ENCODE measurements around the gene PMEPA1. TPM values are rescaled to one million over a fixed set of nuclear protein-coding genes. Genes with fewer than 3 reads are reported as not detected.

The PMEPA1 gene
- total RNA-seq, 2 experiments from 2014 or later = 15.7 to 18.0 TPM

DNA sequence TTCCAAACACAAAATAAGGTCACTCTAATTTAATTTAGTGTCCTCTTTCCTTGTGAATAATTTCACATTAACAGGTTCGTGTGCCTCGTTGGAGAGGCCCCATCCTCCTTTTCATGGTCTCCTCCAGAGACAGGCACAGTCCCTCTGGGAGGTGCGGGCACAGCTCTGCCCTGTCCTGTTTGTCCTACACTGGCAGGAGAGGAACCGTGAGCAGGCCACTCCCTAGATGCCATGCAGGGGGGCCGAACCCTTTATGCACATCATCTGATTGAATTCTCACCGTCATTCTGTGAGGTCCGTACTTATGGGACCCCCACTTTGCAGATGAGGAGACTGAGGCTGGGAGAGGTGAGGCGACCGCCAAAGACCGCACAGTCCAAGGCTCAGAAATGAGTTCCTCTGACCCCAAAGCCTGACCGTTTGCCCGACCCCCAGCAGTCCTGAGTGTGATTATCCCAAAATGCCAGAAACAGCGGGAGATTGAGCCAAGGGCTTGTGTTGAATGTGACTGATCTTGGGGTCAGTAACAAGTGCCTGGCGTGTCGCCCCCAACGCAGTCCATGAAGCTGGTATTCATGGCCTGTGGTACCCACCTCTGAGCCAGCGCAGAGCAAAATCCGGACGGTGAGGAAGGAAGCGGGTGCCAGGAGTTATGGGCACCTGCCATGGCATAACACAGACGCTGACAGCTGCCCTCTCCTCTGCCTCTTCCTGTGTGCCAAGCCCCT, 43.5 kb downstream of the PMEPA1 start:
- no peaks in the 10 kb centered on the region for H3K36me3 Mint-ChIP-seq (ENCODE audit: low read depth)
- no peak for DNase-seq
- H3K4me1 ChIP-seq (ENCODE audit: insufficient read depth, low read length) = no peaks in the 10 kb centered on the region
- H3K4me1 Mint-ChIP-seq (ENCODE audit: low read depth) = no peaks in the 10 kb centered on the region
- H3K9me3 Mint-ChIP-seq = no peaks in the 10 kb centered on the region
- H3K27ac Mint-ChIP-seq = no peak overlapping the region
- no peak overlapping the region for H3K27ac ChIP-seq (ENCODE audit: low read depth in 1 of 2, low read length in 2 of 2)
- no peaks in the 10 kb centered on the region for H3K27me3 ChIP-seq (ENCODE audit: control insufficient read depth in 1 of 2, insufficient read depth in 2 of 2, low read length in 2 of 2)
- ATAC-seq (ENCODE audit: poor library complexity) = no peak
- no peaks in the 10 kb centered on the region for H3K9me3 ChIP-seq (ENCODE audit: control insufficient read depth in 1 of 2, insufficient read depth in 1 of 2, low read length in 2 of 2)
- H3K4me3 Mint-ChIP-seq = no peak overlapping the region
- intact Hi-C loops (cut with DNase I, micrococcal nuclease) = loop anchor here in 1 of 2 experiments (5.0 kb wide), 1 partner anchor 426 kb away; no protein-coding TSS in a partner anchor
- H3K36me3 ChIP-seq (ENCODE audit: insufficient read depth, low read length) = no peaks in the 10 kb centered on the region
- H3K27me3 Mint-ChIP-seq = no peaks in the 10 kb centered on the region
- CTCF ChIA-PET = no interaction called here
- H3K4me3 ChIP-seq (ENCODE audit: low read length) = no peak overlapping the region
- TF ChIP-seq, protein P1, sequence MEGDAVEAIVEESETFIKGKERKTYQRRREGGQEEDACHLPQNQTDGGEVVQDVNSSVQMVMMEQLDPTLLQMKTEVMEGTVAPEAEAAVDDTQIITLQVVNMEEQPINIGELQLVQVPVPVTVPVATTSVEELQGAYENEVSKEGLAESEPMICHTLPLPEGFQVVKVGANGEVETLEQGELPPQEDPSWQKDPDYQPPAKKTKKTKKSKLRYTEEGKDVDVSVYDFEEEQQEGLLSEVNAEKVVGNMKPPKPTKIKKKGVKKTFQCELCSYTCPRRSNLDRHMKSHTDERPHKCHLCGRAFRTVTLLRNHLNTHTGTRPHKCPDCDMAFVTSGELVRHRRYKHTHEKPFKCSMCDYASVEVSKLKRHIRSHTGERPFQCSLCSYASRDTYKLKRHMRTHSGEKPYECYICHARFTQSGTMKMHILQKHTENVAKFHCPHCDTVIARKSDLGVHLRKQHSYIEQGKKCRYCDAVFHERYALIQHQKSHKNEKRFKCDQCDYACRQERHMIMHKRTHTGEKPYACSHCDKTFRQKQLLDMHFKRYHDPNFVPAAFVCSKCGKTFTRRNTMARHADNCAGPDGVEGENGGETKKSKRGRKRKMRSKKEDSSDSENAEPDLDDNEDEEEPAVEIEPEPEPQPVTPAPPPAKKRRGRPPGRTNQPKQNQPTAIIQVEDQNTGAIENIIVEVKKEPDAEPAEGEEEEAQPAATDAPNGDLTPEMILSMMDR (IDR thresholded peaks at IDR 0.05) = no peak
- POLR2A ChIA-PET = no interaction called here

DNA sequence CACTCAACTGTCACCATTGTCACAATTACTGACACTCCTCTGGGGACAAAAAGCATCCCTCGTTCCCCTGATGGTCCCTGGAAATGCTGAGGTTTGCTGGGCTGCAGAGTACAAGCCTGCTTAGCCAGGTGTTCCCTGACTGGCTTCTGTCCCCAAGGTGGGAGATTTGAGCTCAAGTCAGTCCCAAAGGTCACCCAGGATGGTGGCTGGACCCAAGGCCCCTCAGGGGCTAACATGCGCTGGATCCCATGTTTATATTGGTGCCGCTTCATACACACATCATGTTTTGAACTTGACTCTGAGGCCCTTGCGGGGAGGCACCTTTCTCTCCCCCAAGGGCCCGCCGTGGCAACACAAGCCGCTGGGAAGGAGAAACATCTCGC, 44.2 kb downstream of the PMEPA1 start:
- CTCF ChIA-PET = no interaction called here
- no peaks in the 10 kb centered on the region for H3K36me3 ChIP-seq (ENCODE audit: insufficient read depth, low read length)
- no peaks in the 10 kb centered on the region for H3K27me3 ChIP-seq (ENCODE audit: control insufficient read depth in 1 of 2, insufficient read depth in 2 of 2, low read length in 2 of 2)
- no peak overlapping the region for H3K27ac Mint-ChIP-seq
- no peak overlapping the region for H3K4me3 ChIP-seq (ENCODE audit: low read length)
- intact Hi-C loops (cut with DNase I, micrococcal nuclease) = loop anchor here in 1 of 2 experiments (5.0 kb wide), 1 partner anchor 427 kb away; no protein-coding TSS in a partner anchor
- TF ChIP-seq, protein P1 (IDR thresholded peaks at IDR 0.05) = no peak
- ATAC-seq (ENCODE audit: poor library complexity) (no peak), DNase-seq (no peak)
- H3K4me1 Mint-ChIP-seq (ENCODE audit: low read depth) = no peaks in the 10 kb centered on the region
- no peak overlapping the region for H3K27ac ChIP-seq (ENCODE audit: low read depth in 1 of 2, low read length in 2 of 2)
- H3K9me3 ChIP-seq (ENCODE audit: control insufficient read depth in 1 of 2, insufficient read depth in 1 of 2, low read length in 2 of 2) = no peaks in the 10 kb centered on the region
- H3K4me3 Mint-ChIP-seq = no peak overlapping the region
- no peaks in the 10 kb centered on the region for H3K9me3 Mint-ChIP-seq
- POLR2A ChIA-PET = no interaction called here
- no peaks in the 10 kb centered on the region for H3K27me3 Mint-ChIP-seq
- no peaks in the 10 kb centered on the region for H3K36me3 Mint-ChIP-seq (ENCODE audit: low read depth)
- no peaks in the 10 kb centered on the region for H3K4me1 ChIP-seq (ENCODE audit: insufficient read depth, low read length)

DNA sequence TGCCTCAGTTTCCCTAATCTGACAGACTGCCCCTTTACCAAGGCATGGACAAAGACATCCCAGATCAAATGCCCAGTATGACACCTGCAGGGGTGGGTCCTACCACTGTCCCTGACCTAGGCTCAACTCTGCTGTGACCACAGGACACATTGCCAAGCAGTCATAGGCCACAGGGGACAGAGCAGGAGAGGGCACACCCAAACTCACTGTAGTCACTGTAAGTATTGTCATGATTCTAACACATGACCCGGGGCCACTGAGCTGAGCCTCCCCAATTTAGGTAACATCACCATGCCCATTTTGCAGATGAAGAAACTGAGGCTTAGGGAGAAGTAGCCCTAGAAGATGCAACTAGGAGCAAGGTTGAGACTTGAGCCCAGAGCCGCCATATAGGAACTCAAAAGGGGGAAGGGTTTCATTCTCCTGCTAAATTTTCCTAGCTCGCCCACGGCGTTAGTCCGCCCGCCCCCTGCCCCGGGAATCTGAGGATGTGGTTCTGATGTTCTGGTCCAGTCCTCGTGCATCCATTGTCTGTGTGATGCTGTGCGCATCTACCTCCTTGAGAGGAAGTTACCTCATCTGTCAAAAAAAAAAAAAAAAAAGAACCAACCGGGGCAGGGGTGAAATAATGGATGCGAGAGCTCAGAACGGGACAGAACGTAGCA, 44.8 kb downstream of the PMEPA1 start:
- ChIA-PET POLR2A (no interaction called here), CTCF (no interaction called here)
- TF ChIP-seq, protein P1 (IDR thresholded peaks at IDR 0.05) = no peak
- H3K27me3 Mint-ChIP-seq = no peaks in the 10 kb centered on the region
- intact Hi-C loops (cut with DNase I, micrococcal nuclease) = loop anchor here in 1 of 2 experiments (5.0 kb wide), 1 partner anchor 427 kb away; no protein-coding TSS in a partner anchor
- Histone ChIP-seq H3K27me3 (ENCODE audit: control insufficient read depth in 1 of 2, insufficient read depth in 2 of 2, low read length in 2 of 2) (no peaks in the 10 kb centered on the region), H3K4me3 (ENCODE audit: low read length) (no peak overlapping the region), H3K36me3 (ENCODE audit: insufficient read depth, low read length) (no peaks in the 10 kb centered on the region), H3K4me1 (ENCODE audit: insufficient read depth, low read length) (no peaks in the 10 kb centered on the region), H3K27ac (ENCODE audit: low read depth in 1 of 2, low read length in 2 of 2) (no peak overlapping the region), H3K9me3 (ENCODE audit: control insufficient read depth in 1 of 2, insufficient read depth in 1 of 2, low read length in 2 of 2) (no peaks in the 10 kb centered on the region)
- H3K4me3 Mint-ChIP-seq = no peak overlapping the region
- H3K27ac Mint-ChIP-seq = no peak overlapping the region
- no peaks in the 10 kb centered on the region for H3K4me1 Mint-ChIP-seq (ENCODE audit: low read depth)
- H3K36me3 Mint-ChIP-seq (ENCODE audit: low read depth) = no peaks in the 10 kb centered on the region
- ATAC-seq (ENCODE audit: poor library complexity) (no peak), DNase-seq (no peak)
- no peaks in the 10 kb centered on the region for H3K9me3 Mint-ChIP-seq

All from CD4-positive, alpha-beta T cell (primary cell).